Cardiac muscle cell (in vitro differentiated cells and primary cell): ENCODE results near the gene ZNF653. TPM values are rescaled to one million over a fixed set of nuclear protein-coding genes. Genes with fewer than 3 reads are reported as not detected.

Source experiments
- DNase-seq, 2 donors: peaks; one replicate each; pipeline versions ENCODE4 v3.0.0 to v3.0.0-alpha.2; 2010 to 2017; ENCODE audit warnings: low read depth in 1 of 2, low spot score in 1 of 2
- H3K27ac ChIP-seq: fragments of 200-600 bp; sonication (generic); 2 replicates; pipeline ENCODE4 v1.5.1; 2016
- H3K27me3 ChIP-seq: fragments of 200-600 bp; sonication (generic); 2 replicates; pipeline ENCODE4 v1.6.0; 2016; ENCODE audit warnings: control low read depth
- H3K36me3 ChIP-seq: fragments of 200-600 bp; sonication (generic); 2 replicates; pipeline ENCODE4 v1.5.1; 2016; ENCODE audit warnings: control low read depth
- H3K4me1 ChIP-seq: fragments of 200-600 bp; sonication (generic); 2 replicates; pipeline ENCODE4 v1.8.1; 2017; ENCODE audit warnings: low read depth, mild to moderate bottlenecking, mixed run types
- H3K4me3 ChIP-seq: fragments of 200-600 bp; sonication (generic); 2 replicates; pipeline ENCODE4 v1.5.1; 2016; ENCODE audit warnings: mild to moderate bottlenecking
- H3K9me3 ChIP-seq: fragments of 200-600 bp; sonication (generic); 2 replicates; pipeline ENCODE4 v1.5.1; 2017; ENCODE audit warnings: low read depth, mild to moderate bottlenecking, control low read depth
- CTCF ChIP-seq: IDR thresholded peaks from 2 replicates; pipeline ENCODE4 v1.5.1; 2012; ENCODE audit warnings: low read depth, mild to moderate bottlenecking, low read length
- polyA plus RNA-seq: library from polyadenylated mRNA; unstranded; fragments of >200 nt; fragmentation: Nextera tagmentation; extraction: Ambion mirVana; gene quantifications from 2 replicates; pipeline ENCODE4 v1.2.1, GENCODE V29; 2016
- total RNA-seq: library from RNA; depleted of rRNA; stranded (reverse); fragments of >200 nt; gene quantifications from 2 replicates; pipeline ENCODE4 v1.2.3, GENCODE V29; 2016

The ZNF653 gene
- total and polyA plus RNA-seq, 2 experiments from 2014 or later: 10.6 to 19.0 TPM

DNA sequence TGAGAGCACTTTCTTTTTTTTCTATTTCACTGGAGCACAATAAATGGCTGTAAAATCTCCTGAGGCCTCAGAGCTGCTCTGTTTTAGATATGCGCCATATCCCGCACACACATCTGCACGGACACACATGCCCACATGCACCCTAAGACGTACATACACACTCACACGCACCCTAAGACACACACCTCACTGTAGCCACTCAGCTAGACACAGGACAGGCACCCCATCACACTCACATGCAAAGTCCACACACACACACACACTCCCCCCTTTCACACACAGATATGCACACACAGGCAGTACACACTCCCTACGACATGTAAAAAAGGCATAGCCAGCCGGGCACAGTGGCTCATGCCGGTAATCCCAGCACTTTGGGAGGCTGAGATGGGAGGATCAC is 44.6 kb upstream of the ZNF653 start:
- no peak for TF ChIP-seq CTCF
- Histone ChIP-seq H3K27me3 (no peaks in the 10 kb centered on the region), H3K9me3 (no peaks in the 10 kb centered on the region), H3K36me3 (peaks cover 27% of the 10 kb centered on the region), H3K4me1 (no peaks in the 10 kb centered on the region), H3K27ac (no peak overlapping the region), H3K4me3 (no peak overlapping the region)
- no peak for DNase-seq

DNA sequence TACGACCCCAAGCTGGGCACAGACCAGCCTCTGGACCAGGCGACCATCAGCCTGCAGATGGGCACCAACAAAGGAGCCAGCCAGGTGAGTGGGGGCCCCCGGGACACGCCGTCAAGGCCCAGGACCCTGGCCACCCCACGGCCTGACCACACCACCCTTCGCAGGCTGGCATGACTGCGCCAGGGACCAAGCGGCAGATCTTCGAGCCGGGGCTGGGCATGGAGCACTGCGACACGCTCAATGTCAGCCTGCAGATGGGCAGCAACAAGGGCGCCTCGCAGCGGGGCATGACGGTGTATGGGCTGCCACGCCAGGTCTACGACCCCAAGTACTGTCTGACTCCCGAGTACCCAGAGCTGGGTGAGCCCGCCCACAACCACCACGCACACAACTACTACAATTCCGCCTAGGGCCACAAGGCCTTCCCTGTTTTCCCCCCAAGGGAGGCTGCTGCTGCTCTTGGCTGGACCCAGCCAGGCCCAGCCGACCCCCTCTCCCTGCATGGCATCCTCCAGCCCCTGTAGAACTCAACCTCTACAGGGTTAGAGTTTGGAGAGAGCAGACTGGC is 43.8 kb upstream of the ZNF653 start:
- peaks cover 27% of the 10 kb centered on the region for H3K36me3 ChIP-seq
- no peaks in the 10 kb centered on the region for H3K9me3 ChIP-seq
- no peak overlapping the region for H3K27ac ChIP-seq
- H3K4me1 ChIP-seq: no peaks in the 10 kb centered on the region
- no peak for TF ChIP-seq CTCF
- DNase-seq: no peak
- no peak overlapping the region for H3K4me3 ChIP-seq
- H3K27me3 ChIP-seq: no peaks in the 10 kb centered on the region

DNA sequence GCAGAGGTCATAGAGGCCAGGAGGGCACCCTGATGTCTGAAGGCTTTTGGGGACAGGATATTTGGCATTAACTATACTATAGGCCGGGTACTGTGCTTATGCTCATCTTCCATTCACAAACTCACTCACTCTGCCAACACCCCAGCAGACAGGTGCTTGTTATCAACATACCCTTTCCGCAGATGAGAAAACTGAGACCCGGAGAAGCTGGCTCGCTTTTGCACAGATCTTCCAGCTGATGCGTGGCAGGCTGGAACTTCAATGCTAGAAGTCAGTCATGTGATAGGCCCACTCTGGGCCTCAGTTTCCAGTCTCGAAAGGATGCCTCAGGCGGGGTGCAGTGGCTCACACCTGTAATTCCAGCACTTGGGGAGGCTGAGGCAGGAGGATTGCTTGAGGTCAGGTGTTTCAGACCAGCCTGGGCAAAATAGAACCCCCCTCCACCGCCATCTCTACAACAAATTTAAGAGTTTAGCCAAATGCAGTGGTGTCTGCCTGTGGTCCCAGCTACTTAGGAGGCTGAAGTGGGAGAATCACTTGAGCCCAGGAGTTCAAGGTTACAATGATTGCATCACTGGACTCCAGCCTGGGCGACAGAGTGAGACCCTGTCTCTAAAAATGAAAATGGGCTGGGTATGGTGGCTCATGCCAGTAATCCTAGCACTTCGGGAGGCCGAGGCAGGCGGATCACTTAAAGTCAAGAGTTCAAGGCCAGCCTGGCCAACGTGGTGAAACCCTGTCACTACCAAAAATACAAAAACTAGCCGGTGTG is 42.5 kb upstream of the ZNF653 start:
- no peak for TF ChIP-seq CTCF
- DNase-seq: no peak
- H3K27ac ChIP-seq: no peak overlapping the region

DNA sequence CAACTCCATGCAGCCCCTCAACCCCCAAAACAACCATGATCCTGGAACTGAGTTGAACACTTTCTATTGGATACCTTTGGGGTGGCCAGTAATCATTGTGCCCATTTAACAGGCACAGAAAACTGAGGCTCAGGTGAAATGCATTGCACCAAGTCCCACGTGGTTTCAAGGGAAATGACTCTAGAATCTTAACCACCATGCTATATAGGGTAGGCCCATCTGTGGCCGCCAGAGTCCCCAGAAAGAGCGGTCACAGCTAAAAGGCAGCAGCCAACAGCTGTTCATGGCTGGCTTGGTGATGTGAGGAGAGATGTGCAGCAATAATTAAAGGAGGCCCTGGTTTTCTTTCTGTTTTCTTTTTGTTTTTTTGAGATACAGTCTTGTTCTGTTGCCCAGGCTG is 35.6 kb upstream of the ZNF653 start:
- no peak for DNase-seq
- Histone ChIP-seq H3K4me3 (no peak overlapping the region), H3K36me3 (no peaks in the 10 kb centered on the region), H3K9me3 (no peaks in the 10 kb centered on the region), H3K27ac (peak overlapping the region; percentile 92), H3K27me3 (no peaks in the 10 kb centered on the region), H3K4me1 (peaks cover 11% of the 10 kb centered on the region)
- TF ChIP-seq CTCF: no peak

More for the DNA sequence above, 42.5 kb upstream of the ZNF653 start:
- Histone ChIP-seq H3K4me1 (no peaks in the 10 kb centered on the region), H3K36me3 (peaks cover 25% of the 10 kb centered on the region), H3K27me3 (no peaks in the 10 kb centered on the region), H3K9me3 (no peaks in the 10 kb centered on the region), H3K4me3 (no peak overlapping the region)

GRCh38 chr19:11540645-11541044 is 35.0 kb upstream of the ZNF653 start:
- H3K36me3 ChIP-seq: no peaks in the 10 kb centered on the region
- DNase-seq: no peak
- H3K9me3 ChIP-seq: no peaks in the 10 kb centered on the region
- peaks cover 11% of the 10 kb centered on the region for H3K4me1 ChIP-seq
- no peaks in the 10 kb centered on the region for H3K27me3 ChIP-seq
- H3K27ac ChIP-seq: peak overlapping the region; percentile 92
- no peak for TF ChIP-seq CTCF
- H3K4me3 ChIP-seq: no peak overlapping the region
